T-helper 2 cell treated with Interferon-gamma antibody and Interleukin-4, amounts not matched to agents 100 ng/mL and 5 ng/mL, for 36 hours (primary cell): ENCODE results near the gene MUSK. TPM values are rescaled to one million over a fixed set of nuclear protein-coding genes. Genes with fewer than 3 reads are reported as not detected.
"Not testable (repeated sequence)": the region's sequence is repeated elsewhere in the genome, so short reads cannot be mapped to it uniquely, and the experiment has no call there.

ENCODE experiments used
- intact Hi-C: fragments of 100-400 bp; cut with micrococcal nuclease; formaldehyde crosslinking; loops from one replicate; pipeline ENCODE4 v1.15.1; 2023
- total RNA-seq: library from RNA; stranded (reverse); gene quantifications from 2 replicates; pipeline ENCODE4 v1.2.3, GENCODE V29; 2022

MUSK gene
- total RNA-seq, 1 donor from 2014 or later, result not detected

DNA sequence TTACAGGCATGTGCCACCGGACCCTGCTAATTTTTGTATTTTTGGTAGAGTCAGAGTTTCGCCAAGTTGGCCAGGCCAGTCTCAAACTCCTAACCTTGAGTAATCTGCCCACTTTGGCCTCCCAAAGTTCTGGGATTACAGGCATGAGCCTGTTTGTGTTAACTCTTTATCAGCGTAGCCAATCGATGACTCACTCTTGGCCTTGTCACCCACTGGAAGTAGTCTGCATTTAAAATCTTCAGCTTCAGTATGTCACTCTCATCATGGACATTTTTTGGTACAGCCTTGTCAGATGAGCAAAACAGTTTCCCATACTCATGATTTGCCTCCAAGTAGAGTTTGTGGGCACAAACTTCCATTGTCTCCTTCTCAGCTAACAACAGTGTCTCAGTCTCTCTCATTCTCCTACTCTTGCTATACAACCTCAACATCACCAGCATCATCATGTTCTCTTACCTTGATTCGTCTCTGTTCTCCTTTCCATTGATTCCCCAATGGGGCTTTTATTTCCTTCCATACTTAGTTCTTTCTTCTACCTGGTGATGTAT lies 22.5 kb downstream of the MUSK start:
- intact Hi-C loops, result no loop called here

DNA sequence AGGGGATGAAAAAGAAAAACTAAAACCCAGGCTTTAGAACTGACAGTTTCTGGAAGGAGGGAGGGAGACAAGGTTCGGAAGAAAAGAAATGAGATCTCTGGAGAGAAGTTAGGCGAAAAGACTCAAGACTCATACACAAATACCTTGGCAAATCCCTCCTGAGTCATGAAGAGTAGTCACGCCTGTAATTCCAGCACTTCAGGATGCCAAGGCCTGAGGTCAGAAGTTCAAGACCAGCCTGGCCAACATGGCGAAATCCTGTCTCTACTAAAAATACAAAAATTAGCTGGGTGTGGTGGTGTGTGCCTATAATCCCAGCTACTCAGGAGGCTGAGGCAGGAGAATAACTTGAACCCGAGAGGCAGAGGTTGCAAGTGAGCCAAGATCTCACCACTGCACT lies 27.3 kb downstream of the MUSK start:
- intact Hi-C loops, result not testable (repeated sequence)

DNA sequence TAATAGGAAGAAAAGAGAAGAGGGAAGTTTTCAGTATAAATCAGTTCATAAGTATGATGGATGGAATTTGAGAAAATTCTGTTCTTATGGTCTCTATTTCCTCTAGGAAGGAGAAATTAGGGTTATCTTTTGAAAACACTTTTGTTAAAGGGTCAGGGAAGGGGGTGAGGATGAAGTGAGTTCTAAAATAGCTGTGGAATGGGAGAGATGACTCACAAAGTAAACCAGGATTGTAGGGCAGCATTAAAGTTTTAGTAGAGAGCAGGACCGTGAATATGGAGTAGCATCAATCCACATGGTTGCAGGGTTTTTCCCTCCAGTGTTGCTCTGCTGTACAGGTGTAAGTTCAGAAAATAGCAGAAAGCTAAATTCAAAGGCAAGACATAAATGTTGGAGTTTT lies 32.4 kb downstream of the MUSK start:
- intact Hi-C loops, result no loop called here

DNA sequence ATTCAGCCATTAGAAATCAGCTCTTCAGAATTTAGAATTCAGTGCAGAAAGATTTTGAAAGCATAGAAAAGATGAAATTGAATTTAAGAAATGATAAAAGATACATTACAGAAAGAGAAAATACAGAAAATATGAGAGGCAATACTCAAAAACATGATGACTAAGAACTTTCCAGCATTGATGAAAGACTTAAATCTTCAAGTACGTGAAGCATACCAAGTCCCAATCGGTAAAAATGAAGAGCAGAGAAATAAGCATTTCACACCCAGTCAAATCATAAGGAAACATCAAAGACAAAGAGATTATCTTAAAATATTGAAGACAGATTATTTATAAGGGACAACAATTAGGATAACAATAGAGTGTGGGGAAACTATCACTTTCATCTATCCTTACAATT lies 35.1 kb downstream of the MUSK start:
- intact Hi-C loops, result no loop called here

DNA sequence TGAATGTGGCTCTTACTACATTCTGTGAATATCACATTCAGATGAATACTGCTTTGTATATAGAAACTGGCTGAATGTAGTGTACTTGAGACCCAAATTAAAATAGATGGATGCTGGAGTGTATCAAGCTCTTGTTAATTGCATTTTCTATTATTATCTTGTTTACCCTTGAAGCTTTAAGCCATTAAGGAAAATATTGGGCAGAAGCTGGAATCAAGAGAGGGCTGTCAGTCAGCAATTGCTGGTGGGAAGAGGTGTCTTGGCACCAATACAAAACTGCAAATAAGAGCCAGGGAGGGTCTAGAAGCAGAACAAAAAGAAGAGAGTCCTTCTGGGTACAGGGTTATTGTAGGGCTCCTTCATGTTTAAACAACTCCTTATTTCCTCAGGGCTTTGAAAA lies 38.8 kb downstream of the MUSK start:
- intact Hi-C loops, result no loop called here

DNA sequence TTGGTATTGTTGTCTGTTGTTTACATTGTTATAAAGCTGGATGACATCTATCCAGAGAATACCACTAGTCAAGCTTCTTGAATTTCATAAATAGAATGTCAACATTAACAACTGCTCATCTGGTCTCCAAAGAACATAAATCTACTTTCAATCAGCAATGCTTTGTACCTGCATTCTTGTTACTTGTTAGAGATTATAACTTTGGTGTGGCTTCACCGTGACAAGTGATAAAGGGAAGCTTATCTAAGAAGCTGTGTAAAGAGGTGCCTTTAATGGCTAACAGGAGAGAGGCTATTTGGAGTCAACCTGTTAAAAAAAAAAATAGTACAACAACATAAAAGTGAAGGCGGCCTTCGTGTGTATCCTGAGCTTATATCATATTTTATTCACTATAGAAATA lies 41.8 kb downstream of the MUSK start:
- intact Hi-C loops, result no loop called here

DNA sequence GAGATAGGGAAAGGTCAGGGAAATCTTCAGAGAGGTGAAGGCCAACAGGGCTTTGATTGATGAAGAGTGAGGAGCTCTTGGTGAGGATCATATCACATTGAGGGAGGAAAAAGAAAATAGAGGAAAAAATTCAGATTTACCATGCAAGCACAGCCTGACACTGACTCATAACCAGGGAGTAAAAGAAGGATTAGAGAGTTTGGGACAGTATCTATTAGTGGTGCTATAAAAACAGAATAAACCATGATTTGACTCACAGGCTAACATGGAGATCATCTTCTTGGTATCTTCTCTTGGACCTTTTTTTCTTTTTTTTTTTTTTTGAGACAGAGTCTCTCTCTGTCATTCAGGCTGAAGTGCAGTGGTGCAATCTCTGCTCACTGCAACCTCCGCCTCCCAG lies 44.4 kb downstream of the MUSK start:
- intact Hi-C loops, result no loop called here

DNA sequence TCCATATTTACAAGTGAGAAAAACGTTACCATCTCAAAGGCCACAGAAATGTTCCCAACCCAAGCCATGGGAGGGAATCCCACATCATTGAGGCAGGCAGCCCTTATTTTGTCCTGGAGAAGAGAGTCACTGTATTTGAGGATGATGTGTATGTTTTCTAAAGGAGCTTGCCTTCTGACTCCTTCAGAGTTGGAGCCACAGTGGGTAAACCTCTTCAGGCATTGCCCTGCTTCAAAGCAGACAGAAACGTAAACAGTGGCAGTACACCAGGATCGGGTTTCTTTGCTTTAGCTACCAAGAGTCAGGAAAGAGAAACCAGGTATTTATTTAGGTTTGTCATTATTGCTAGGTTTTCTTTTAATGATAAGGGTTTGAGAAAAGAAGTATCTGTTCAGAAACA lies 45.7 kb downstream of the MUSK start:
- intact Hi-C loops, result no loop called here

DNA sequence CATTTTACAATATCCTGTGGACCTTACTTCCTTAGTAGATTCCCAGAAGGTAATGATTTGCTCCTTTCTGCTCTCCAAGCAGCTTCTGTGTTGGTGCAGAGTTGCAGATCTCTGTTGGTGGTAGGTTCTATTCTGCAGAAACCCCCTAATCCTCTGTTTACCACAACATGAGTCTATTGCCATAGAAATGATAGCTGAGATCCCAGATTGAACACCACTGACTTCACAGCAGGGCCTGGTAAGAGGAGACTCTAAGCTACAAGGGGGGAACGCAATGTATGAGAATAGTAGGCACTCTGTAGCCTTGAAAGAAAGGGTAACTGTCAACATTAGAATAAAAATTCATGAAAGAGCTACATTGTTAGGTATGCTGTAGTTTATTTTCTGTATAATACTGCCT lies 59.5 kb downstream of the MUSK start:
- intact Hi-C loops, result no loop called here

DNA sequence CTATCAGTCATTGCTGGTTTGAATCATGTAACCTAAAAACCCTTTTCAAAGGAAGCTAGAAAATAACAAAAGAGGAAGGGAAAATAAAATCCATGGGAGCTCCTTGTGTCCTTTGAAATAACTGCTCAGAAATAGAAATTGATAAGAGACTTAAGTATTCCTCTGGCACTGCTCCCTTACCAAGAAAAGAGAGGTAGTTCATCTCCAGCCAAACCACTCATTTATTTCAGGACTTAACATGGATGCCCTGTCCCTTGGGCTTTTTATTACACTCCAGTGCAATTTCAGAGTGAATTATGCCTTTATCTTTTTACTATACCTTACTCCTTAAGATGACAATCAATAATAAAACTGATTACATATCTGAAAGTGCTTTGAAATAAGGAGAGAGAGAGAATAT lies 61.0 kb downstream of the MUSK start:
- intact Hi-C loops, result no loop called here

DNA sequence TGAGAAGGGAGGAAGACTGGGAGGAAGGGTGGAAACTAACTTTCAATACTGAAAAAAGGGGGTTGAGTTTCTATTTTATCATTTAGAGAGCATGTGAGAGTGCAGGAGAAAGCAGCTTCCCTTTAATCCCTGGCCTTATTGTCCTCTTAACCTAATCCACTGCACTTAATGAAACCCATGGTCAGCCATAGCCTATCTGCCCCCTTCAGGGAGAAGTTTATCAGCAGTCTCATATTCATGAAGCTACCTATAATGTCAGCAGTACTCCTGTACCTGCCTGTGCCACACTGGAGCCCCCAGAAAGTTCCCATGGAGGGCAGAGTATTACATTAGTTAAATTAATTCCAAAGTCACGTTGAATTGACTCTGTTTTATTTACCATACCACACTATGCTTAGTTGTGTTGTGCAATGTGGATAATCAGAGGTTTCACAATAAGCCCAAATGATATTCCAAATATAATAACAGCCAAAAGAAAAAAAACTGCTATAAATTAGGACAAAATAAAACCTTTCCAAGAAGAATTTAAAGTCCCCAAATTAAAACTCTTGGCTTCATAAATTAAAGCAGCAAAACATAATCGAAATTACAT lies 62.9 kb downstream of the MUSK start:
- intact Hi-C loops, result no loop called here

DNA sequence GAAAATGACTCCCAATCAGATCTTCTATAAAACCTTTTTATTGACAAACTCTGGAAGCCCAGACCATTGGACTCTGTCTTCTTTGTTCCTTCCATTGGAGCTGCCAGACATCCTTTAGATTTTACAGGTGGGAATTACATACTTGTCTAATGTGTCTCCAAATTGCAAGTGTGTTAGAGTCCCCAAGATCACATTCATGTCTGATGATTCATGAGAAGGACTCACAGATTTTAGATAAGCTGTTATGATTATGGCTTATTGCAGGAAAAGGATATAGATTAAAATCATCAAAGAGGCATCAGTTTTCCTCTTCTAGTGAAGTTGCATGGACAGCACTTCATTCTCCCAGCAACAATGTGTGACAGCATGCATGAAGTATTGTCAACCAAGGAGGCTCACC lies 70.4 kb downstream of the MUSK start:
- intact Hi-C loops, result no loop called here

DNA sequence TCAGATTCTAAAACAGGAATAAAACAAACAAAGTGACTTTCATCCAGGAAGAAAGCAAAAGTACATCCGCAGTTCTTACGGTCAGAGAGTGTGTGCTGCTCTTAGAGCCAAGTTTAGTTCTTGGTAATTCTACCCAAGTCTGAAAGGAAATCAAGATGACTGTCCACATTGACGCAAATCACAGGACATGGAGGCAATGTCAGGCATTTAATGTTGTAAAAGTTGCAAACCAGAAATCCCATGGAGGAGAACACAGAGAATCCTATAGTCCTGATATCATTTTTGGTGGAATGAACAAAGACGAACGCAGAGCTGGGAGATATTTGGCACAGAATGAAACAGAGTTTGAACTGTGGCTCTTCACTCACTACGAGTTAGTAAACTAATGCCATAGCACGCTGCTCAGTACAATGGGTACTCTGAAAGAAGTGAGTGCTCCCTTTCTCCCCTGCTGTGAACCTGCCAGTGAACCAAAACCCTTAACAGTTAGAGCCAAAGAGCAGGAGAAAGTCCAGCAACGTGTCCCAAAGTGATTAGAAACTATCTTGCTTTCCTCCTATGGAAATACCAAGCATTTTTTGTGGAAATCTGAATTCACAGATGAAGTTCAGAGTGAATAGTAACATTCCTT lies 74.3 kb downstream of the MUSK start:
- intact Hi-C loops, result no loop called here

DNA sequence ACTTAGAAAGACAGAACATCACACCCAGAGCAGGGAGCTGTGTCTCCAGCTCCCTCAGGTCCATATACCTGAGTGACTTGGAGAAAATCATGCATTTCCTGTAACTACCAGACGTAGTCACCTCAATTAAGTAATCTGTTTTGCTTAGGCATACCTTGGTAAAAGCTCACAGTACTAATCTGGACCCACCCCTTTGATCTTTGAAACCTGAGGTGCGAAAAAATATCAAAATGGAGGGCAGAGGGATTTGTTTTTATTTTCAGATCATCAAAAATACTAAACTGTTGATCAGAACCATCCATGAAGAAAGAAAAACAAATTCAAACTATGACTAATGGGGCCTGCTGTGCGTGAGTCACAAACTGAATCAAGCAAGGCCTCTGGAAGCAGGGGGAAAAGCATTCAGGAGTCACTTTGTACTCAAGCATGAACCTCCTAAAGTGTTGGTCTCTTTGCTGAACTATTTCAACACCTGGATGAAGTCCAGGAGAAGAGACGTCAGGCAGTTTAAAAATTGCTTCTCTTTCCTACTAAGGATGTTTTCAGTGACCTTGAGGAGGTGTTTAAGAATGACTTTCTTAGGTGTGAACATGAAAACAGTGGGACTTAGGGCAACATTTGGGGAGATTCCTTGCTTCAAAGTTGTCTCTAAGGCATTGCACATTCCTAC lies 76.3 kb downstream of the MUSK start:
- intact Hi-C loops, result no loop called here

DNA sequence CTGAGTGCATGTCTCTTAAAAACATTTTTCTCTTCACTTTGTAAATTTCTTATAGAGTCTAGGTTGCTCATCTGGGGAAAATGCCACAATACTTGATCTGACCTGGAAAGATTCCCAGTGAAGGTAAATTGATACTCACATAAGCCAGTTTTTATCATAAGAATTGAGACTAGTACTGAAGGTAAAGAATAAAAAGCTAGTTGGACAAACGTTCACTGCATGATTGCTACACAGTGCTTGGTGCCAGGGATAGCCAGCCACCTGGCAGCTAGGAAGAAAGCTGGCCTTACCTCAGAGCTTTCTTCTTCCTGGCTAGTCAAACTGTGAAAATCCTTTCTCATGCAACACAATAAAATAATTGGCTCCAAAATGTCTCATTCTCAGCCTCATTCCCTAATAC lies 77.1 kb downstream of the MUSK start:
- intact Hi-C loops, result no loop called here

DNA sequence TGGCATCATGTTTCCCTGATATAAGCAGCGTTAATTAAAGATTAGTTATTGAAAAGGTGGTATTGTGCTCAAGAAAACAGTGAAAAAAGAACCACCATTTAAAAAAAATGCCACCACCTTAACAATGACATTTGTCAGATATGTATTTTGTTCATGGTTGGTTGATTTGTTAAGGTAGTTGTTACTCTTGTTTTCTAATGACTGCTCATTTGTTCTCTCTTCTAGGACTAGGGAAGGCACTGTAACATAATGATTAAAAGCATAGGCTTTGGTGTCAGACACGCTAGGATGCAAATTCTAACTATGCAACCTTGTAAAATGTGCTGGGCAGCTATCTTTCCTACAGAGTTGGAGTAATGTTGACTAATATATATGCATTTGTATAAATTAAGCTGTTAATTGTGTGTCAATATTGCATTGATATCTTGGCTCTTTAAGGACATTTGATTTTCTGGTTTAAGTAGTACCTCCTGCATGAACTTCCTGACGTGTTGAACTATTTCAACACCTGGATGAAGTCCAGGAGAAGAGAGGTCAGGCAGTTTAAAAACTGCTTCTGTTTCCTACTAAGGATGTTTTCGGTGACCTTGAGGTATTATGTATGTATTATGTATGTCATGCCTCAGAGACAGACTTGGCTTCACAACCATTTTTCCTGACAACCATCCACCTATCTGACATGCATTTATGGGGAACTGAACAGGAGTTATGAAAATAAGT lies 77.8 kb downstream of the MUSK start:
- intact Hi-C loops, result no loop called here

DNA sequence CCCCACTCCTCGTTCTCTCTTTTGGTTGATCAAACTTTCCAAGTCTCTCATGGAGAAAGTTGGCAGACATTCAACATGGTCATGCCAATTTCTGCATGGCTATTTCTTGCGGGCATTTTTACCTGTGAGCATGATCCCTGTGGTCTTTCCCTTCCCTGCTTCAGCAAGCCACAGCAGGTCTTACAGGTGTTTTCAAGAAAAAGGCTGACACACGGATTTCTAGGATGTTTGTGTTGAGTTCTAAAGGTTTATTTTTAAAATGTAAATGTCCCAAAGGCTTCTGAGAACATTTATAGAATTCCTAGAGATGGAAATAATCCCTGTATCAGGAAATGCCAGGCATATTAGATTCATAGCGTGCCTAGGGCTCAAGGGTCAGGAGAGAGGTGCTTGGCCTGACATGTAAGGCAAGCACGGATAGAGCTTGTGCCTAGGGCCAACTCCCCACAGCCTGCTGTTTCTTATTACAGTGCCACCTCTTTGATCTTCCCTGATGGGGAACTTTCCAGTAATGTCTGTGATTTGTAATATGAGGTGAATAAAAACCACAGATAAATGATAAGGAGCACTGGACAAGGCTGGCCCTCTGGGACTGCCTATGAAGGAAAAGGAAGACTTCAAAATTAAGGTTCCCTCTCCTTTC lies 79.8 kb downstream of the MUSK start:
- intact Hi-C loops, result no loop called here

DNA sequence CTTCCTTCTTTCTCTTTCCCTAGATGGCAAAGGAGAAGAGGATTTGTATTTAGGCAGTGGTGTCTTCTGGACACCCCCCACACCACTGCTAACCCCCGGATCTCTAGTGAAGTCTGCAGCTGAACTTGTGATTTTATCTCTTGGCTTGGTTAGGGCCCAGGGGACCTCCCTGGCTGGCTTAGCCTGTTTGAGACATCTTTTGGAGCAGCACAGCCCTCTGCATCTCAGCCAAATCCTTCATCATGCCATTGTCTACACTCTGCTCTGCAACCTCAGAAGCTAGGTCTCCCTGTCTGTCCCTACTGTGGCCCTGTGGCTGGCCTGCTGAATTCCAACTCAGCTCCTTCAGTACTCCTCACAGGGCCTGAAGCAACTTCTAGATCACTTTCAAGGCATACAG lies 81.7 kb downstream of the MUSK start:
- intact Hi-C loops, result no loop called here

DNA sequence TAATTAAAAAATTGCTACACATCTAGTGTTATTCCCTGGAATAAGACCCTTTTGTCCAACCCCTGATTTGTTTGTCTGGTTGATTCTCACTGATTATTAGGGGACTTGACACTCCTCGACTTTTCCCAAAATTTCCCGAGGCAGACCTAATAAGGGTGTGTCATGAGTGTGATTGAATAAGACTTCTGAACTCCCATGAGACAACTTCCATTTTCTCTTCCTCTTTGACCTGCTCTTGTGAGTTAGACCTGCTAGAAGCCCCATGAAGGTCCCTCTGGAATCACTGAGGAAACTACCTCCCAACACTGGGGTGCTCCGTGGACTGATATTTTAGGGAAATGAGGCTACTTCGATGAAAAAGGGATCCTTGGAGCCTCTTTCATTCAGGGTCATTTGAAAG lies 83.4 kb downstream of the MUSK start:
- intact Hi-C loops, result no loop called here

DNA sequence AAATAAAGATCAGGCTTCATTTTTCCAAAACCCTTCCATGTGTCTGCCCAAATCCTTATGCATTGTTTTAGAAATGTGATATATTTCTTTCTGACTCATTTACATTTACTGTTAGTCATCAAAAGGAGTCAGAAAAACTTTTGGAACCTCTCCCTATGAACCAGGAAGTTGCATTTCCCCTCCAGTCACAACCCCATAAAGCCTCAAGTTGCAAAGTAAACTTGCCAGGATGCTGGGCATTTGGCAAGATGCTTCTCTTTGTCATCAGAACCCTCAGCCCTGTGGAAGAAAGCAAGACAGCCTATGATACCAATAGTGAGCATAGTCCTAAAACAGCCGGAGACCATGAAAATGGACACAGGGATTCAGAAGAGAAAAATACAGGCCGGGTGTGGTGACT lies 84.2 kb downstream of the MUSK start:
- intact Hi-C loops, result no loop called here

DNA sequence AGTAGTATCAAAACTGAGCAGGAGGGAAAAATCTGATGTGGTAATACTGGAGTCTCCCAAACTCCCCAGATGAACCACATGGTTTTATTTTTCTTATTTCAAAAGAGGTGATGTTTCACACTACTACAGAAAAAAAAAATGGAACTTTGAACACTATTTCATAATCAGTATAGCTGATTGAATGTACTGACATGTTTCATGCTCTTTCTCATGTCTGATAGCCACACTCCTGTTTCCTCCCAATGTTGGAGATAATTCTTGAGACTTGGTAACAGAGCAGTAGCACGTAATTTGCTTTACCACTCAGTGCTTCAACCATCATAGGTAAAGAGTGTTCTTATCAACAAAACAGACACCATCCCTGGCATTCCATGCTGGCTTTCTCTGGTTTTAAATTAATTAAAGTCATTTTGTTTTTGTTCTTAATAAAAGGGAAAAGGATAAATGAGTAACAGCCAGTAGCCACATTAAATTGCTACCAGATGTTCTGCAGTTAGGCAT lies 85.2 kb downstream of the MUSK start:
- intact Hi-C loops, result no loop called here

DNA sequence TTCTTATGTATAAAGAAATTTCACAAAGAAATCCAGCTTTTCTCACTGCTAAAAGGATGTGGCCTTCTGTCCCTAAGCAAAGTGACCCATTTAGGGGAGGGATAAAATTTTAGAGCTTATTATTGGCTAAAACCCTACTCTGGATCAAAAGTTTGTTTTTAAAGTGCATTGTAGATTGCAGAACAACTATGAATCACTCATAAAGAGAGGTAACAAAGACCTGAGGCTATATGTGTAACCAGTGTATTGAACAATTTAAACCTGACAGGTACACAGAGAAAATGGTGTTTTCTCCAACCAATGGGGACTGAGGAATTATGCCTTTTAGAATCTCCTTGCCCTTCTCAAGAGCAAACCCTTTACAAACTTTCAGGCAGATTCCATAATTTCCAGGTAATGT lies 86.6 kb downstream of the MUSK start:
- intact Hi-C loops, result no loop called here
